HUES6 (cell line): ENCODE measurements around the gene RREB1.

Experiments used
- H3K27ac ChIP-seq: 2 replicates; pipeline ENCODE4 v1.7.0; 2013; ENCODE audit warnings: low read depth, mild to moderate bottlenecking, low read length, inconsistent platforms
- H3K27me3 ChIP-seq: 2 replicates; pipeline ENCODE4 v1.6.1; 2013; ENCODE audit warnings: low read length; ENCODE audit not compliant: control insufficient read depth, insufficient read depth
- H3K36me3 ChIP-seq: 2 replicates; pipeline ENCODE4 v1.6.1; 2013; ENCODE audit warnings: low read length; ENCODE audit not compliant: control insufficient read depth, insufficient read depth
- H3K4me1 ChIP-seq: 2 replicates; pipeline ENCODE4 v1.6.1; 2013; ENCODE audit warnings: low read length; ENCODE audit not compliant: control insufficient read depth, insufficient read depth
- H3K4me3 ChIP-seq: 2 replicates; pipeline ENCODE4 v1.5.1; 2013; ENCODE audit warnings: low read depth, low read length
- H3K9ac ChIP-seq: one replicate; pipeline ENCODE4 v1.6.1; 2013; ENCODE audit warnings: mild to moderate bottlenecking, low read length
- H3K9me3 ChIP-seq: 2 replicates; pipeline ENCODE4 v1.6.1; 2013; ENCODE audit warnings: low read depth, low read length; ENCODE audit not compliant: control insufficient read depth, insufficient read depth

Gene RREB1

DNA sequence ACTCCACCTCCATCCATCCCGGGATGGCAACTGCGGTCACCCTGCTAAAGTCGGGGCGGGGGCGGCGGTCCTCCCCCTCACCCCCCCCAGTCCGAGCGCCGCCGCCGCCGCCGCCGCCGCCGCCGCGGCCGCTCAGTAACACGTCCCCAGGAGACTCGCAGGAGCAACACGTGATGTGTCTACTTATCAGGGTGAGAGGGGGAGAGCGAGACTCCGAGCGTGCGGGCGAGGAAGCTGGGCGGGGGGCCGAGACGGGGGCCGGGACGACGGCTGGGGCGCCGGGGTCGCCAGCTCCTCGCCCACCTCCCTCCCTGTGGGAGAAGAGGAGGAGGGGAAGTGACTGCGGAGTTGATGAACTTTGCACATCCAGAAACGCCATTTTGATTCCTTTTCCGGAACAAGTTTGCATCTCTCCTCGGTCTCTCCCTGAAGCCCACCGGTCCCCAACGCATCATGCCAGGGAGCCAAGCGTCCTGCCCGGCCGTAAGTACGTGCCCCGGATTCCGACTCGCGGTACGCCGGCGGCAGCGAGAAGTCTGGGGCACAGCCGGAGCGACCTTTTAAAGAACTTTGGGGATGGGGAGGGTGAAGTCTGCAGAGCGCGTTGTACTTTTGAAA lies at the start of gene RREB1:
RREB1 (plus strand) TSS at position 384 of the 618 bp plus-strand sequence. CDS start 73,951 bp downstream, outside the sequence.
- H3K9me3 ChIP-seq: no peaks in the 10 kb centered on the region
- no peaks in the 10 kb centered on the region for H3K36me3 ChIP-seq
- peaks cover 4% of the 10 kb centered on the region; the same call in 1 of the 2 replicates for H3K27me3 ChIP-seq
- peaks cover 36% of the 10 kb centered on the region for H3K4me1 ChIP-seq
- peak within 1 kb of the TSS; percentile 86; the same call in 1 of the 2 replicates for H3K27ac ChIP-seq
- peak within 1 kb of the TSS; percentile 97 for H3K4me3 ChIP-seq
- peak within 1 kb of the TSS; percentile 98 for H3K9ac ChIP-seq

- H3K4me1 ChIP-seq: peaks cover 1% of the 10 kb centered on the region
- no peaks in the 10 kb centered on the region for H3K27me3 ChIP-seq
- H3K4me3 ChIP-seq: no peak overlapping the region
- H3K9me3 ChIP-seq: no peaks in the 10 kb centered on the region
- H3K36me3 ChIP-seq: no peaks in the 10 kb centered on the region
- no peak overlapping the region for H3K27ac ChIP-seq
- H3K9ac ChIP-seq: no peak overlapping the region
Measured at GRCh38 chr6:7058250-7058923, 49.4 kb upstream of the RREB1 start.

GRCh38 chr6:7060769-7061516 lies 46.8 kb upstream of the RREB1 start:
- no peak overlapping the region for H3K4me3 ChIP-seq
- H3K27me3 ChIP-seq: no peaks in the 10 kb centered on the region
- H3K9me3 ChIP-seq: no peaks in the 10 kb centered on the region
- no peaks in the 10 kb centered on the region; the same call in 1 of the 2 replicates for H3K4me1 ChIP-seq
- H3K36me3 ChIP-seq: no peaks in the 10 kb centered on the region
- H3K9ac ChIP-seq: no peak overlapping the region
- H3K27ac ChIP-seq: no peak overlapping the region

- no peak overlapping the region for H3K27ac ChIP-seq
- no peak overlapping the region for H3K4me3 ChIP-seq
- no peaks in the 10 kb centered on the region for H3K36me3 ChIP-seq
- no peaks in the 10 kb centered on the region for H3K4me1 ChIP-seq
- H3K9me3 ChIP-seq: no peaks in the 10 kb centered on the region
- no peaks in the 10 kb centered on the region for H3K27me3 ChIP-seq
- no peak overlapping the region for H3K9ac ChIP-seq
Measured at GRCh38 chr6:7062451-7063162, 45.2 kb upstream of the RREB1 start.

- H3K27me3 ChIP-seq: no peaks in the 10 kb centered on the region
- H3K27ac ChIP-seq: no peak overlapping the region
- H3K4me1 ChIP-seq: no peaks in the 10 kb centered on the region
- no peak overlapping the region for H3K4me3 ChIP-seq
- no peaks in the 10 kb centered on the region for H3K9me3 ChIP-seq
- no peaks in the 10 kb centered on the region for H3K36me3 ChIP-seq
- H3K9ac ChIP-seq: no peak overlapping the region
Measured at GRCh38 chr6:7067305-7067704, 40.5 kb upstream of the RREB1 start.

DNA sequence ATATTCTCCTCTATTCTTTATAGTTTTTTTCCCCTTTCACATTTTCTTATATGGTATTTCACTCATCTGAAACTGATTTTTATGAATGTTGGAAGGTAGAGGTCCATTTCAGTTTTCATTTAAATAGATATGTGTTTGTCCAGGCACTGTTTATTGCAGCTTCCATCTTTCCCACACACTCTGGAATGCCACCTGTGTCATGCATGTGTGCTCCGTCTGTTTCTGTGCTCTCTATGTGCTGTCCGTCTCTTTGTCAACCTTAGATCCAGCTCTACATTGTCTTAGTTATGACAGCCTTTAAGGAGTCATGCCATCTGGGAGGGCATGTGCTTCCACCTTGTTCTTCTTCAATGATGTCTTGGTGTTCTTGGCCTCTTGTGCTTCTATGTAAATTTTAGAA lies 36.4 kb upstream of the RREB1 start:
- Histone ChIP-seq H3K4me1 (no peaks in the 10 kb centered on the region), H3K9me3 (no peaks in the 10 kb centered on the region), H3K36me3 (no peaks in the 10 kb centered on the region), H3K27me3 (no peaks in the 10 kb centered on the region), H3K9ac (no peak overlapping the region), H3K27ac (no peak overlapping the region), H3K4me3 (no peak overlapping the region)

DNA sequence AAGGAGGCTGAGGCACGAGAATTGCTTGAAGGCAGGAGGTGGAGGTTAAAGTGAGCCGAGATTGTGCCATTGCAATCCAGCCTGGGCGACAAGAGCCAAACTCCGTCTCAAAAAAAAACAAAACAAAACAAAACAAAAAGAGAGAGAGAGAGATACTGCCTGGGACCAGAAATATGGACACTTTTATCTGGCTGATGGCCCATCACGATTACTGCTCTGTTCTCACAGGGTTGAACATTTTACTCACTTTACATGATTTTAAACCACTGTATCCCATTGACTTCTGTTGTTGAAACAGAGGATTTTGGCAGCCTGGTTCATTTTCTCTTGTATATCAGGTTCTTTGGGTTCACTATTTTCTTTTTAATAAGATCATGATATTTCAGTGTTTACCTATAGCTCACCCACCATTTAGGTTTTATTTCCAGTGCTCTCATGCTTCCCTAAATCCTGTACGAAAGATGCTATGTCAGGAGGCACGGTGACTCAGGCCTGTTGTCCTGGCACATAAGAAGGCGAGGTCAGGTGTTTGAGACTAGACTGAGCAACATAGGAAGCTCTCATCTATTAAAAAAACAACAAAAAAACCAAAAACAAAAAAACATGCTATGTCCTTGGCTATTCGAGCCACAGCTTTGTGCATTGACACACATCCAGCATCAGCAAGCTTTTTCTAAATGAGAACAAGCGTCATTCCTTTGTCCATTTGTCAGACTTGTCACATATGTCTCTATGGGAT lies 34.5 kb upstream of the RREB1 start:
- Histone ChIP-seq H3K4me1 (no peaks in the 10 kb centered on the region), H3K9me3 (no peaks in the 10 kb centered on the region), H3K4me3 (no peak overlapping the region), H3K27me3 (no peaks in the 10 kb centered on the region), H3K9ac (no peak overlapping the region), H3K36me3 (no peaks in the 10 kb centered on the region), H3K27ac (no peak overlapping the region)

DNA sequence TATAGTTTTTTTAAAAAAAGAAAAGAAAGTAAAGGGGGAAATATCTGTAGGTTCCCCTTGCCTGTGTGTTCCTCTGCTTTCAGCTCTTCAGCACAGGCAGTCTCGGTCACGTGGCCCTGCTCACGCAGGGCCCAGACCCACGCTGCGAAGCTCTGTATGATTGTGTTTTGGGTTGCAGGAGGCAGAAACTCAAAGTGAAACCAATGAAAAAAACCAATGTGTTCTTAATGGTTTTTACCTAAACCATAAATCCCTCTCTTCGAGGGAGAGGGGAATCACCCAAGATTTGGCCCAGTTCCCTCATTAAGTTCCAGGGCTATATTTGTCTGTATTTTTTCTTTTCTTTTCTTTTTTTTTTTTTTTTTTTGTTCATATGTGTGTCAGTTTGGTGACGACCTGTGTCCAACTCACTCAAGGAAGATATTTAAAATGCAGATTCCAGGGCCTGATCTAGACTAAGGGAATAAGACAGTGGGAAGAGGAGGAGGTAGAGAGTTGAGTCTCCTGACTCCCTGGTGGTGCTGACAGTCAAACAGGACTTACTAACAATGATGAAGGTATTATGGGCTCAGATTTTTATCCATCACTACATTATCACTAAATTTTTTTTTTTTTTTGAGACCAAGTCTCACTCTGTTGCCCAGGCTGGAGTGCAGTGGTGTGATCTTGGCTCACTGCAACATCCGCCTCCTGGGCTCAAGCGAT lies 33.8 kb upstream of the RREB1 start:
- no peak overlapping the region for H3K9ac ChIP-seq
- no peak overlapping the region for H3K4me3 ChIP-seq
- no peak overlapping the region for H3K27ac ChIP-seq

GRCh38 chr6:7074870-7075269 lies 32.9 kb upstream of the RREB1 start:
- Histone ChIP-seq H3K4me3 (no peak overlapping the region), H3K27ac (no peak overlapping the region), H3K9ac (no peak overlapping the region), H3K27me3 (no peaks in the 10 kb centered on the region), H3K9me3 (no peaks in the 10 kb centered on the region), H3K4me1 (no peaks in the 10 kb centered on the region), H3K36me3 (no peaks in the 10 kb centered on the region)

More for the DNA sequence above, 33.8 kb upstream of the RREB1 start:
- Histone ChIP-seq H3K4me1 (no peaks in the 10 kb centered on the region), H3K9me3 (no peaks in the 10 kb centered on the region), H3K36me3 (no peaks in the 10 kb centered on the region), H3K27me3 (no peaks in the 10 kb centered on the region)
